GM19324 (cell line): Measurements from ENCODE around the gene AGK.
"Not testable (repeated sequence)": the region's sequence is repeated elsewhere in the genome, so short reads cannot be mapped to it uniquely, and the experiment has no call there.

Source experiments
- ATAC-seq: cut with Tn5 transposase; IDR thresholded peaks from one replicate; pipeline ENCODE4 v1.9.1; 2021; ENCODE audit warnings: mild to moderate bottlenecking, moderate library complexity; ENCODE audit not compliant: unreplicated experiment, low FRiP score

AGK gene

DNA sequence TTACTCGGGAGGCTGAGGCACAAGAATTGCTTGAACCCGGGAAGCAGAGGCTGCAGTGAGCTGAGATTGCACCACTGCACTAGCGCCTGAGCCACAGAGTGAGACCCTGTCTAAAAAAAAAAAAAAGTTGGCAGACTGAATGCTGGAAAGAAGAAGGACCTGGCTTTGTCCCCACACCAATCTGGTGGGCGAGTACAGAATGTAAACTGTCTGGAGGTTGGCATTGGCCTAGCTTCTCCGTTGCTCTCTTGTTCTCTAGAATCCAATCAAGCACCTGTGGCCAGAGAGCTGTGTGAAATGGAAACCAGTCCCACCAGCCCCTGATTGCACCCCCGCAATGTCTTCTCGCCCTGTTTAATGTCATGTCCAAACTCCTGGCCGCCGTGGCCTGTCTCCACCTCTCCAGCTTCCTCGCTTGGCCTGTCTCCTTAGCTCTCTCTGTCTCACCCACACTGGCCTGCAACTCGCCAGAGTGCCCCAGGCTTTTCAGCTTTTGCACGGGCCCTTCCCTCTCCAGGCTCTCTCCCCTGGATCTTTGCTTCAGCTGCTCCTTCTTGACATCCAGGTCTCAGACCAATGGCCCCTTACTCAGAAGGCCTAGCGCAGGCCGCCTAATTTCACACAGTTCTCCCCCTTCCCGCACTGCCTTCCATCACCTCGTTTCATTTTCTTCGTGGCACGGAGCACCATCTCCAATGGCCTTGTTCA, 670 bp upstream of the AGK start:
- peak; percentile 2 for ATAC-seq

DNA sequence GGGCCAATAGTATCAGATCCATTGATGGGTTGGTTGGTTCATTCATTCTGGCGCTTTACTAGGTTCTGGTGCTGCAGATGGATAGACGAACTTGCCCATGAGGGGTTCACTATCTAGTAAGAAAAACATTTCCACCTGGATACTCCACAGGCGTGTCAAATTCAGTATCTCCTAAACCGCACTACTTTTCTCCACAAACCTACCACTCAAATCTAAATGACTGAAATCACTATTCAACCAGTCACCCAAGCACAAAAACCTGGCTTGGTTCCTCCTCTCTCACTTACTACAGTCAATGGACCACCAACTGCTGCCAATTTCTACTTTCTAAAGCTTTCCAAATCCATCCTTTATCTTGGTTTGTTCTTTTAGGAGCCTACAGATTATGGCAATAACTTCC, 572 bp downstream of the AGK start:
- no peak for ATAC-seq

DNA sequence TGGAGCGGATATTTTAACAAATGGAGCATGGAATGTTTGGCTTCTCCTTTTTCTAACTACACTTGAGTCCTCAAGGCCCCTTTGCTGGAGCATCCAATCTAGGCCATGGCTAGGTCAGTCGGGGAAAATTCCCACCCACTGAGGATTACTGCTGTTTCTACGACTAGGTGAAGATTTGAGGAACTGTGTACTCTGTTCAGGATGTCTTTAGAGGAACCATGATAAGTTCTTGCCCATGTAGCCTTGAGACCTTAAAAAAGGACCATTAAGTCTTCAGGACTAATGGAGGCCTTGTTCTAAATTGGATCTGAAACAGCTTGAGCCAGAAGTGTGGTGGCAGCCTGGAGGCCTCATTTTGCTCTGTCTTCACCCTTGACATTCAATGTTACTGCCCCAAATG, 6.2 kb downstream of the AGK start:
- no peak for ATAC-seq

DNA sequence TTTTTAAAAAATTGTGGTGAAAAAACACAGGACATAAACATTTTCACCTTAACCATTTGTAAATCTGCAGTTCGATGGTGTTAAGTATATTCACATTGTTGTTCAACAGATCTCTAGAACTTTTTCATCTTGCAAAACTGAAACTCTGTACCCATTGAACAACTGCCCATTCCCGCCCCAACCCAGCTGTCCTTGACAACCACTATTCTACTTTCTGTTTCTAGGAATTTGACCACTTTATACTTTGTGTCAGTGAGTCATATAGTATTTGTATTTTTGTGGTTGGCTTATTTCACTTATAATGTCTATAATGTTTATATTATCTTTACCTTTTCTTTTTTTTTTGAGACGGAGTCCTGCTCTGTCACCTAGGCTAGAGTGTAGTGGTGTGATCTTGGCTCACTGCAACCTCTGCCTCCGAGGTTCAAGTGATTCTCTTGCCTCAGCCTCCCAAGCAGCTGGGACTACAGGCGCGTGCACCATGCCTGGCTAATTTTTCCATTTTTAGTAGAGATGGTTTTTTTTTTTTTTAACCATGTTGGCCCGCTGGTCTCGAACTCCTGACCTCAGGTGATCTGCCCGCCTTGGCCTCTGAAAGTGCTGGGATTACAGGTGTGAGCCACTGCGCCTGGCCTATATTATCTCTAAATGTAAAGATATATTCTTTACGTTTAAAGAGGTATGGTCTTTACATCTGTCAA, 6.8 kb downstream of the AGK start:
- ATAC-seq: not testable (repeated sequence)

DNA sequence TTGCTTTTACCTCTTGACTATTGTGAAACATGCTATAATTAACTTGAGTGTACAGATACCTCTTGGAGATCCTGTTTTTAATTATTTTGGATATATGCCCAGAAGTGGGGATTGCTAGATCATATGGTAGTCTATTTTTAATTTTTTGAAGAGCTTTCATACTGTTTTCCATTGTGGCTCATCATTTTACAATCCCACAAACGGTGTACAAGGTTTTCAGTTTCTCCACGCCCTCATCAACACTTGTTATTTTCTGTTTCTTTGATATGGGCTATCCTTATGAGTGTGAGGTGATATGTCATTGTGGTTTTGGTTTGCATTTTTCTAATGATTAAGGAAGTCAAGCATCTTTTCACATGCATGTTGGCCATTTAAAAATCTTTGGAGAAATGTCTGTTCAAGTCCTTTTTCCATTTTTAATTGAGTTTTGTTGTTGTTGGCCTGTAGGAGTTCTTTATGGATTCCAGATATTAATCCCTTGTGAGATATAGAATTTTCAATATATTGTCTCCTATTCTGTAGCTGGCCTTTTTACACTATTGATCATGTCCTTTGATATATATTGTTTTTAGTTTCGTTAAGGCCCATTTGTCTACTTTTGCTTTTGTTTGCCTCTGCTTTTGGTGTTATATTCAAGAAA, 7.5 kb downstream of the AGK start:
- peak; percentile 44 for ATAC-seq

DNA sequence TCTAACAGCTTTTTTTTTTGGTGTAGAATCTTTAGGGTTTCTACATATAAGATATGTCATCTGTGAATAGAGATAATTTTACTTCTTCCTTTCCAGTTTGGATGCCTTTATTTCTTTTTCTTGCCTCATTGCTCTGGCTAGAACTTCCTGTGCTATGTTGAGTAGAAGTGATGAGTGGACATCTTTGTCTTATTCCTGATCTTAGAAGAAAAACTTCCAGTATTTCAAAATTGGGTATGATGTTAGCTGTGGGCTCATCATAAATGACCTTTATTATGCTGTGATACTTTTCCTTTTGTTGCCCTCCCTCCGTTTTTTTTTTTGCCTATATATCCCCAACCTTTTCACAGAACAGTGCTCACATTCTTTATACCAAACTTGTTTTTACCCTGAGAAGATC, 8.8 kb downstream of the AGK start:
- ATAC-seq: no peak

DNA sequence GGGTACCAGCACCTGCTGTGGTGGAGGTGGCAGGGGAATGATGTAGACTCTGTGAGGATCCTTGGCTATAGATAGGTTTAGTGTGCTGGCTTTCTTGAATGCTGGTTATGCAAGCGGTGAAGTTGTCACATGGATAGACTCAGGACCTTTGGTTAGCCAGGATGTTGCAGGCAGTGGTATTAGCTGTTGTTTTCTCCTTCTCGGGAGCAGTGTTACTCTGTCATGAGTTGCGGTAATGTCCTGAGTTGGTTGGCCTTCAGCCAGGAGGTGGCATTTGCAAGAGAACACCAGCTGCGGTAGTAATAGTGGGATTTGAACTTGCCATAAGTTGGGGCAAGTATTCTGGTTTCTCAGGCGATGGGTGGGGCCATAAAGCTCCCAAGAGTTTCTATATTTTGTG, 10.8 kb downstream of the AGK start:
- no peak for ATAC-seq

DNA sequence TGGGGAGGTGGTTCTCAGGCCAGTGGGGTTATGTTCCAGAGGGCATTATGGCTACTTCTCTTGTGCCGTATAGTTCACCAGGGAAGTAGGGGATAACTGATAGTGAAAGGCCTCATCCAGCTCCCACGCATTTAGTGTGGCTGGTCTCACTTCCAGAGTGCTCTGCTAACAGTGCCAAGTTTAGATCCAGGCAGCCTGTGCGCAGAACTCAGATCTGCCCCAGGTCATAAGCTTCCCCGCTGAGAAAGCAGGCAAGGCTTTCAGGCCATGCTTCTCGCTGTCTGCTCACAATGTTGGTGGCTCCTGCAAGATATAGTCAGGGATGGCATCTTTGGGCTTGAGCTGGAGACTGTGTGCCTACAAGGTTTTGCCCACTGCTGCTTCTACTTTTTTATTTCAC, 11.3 kb downstream of the AGK start:
- ATAC-seq: no peak

DNA sequence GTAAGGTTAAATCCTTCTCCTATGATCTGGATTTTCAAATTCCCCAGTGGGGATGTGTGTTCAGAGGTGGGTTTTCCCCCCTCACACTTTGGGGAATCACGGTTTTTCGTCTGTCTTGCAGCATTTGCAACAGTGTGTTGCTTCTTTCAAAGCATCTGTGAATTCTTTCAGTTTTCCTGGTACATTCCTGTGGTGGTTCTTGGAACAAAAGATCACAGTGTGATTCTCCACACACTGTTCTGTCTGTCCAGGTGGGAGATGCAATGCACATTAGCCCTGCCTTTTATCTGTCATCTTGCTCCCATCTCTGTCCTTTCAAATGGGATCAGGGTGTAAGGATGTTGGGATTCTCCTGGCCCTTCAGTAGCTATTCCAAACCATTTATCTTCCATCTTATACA, 11.8 kb downstream of the AGK start:
- ATAC-seq: no peak

DNA sequence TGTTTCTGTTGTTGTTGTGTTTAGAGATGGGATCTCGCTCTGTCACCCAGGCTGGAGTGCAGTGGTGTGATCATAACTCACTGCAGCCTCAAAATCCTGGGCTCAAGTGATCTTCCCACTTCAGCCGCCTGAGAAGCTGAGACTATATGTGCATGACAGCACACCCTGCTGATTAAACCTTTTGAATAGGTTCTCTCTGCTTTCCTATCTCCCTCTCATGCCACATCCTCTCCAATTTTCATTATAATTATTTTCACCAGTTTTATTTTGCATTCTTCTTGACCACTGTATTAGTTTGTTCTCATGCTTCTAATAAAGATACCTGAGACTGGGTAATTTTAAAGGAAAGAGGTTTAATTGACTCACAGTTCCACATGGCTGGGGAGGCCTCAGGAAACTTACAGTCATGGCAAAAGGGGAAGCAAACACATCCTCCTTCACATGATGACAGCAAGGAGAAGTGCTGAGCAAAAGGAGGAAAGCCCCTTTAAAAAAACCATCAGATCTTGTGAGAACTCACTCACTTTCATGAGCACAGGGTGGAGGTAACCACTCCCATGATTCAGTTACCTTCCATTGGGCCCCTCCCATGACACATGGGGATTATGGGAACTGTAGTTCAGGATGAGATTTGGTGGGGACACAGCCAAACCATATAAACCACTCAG, 12.9 kb downstream of the AGK start:
- no peak for ATAC-seq

DNA sequence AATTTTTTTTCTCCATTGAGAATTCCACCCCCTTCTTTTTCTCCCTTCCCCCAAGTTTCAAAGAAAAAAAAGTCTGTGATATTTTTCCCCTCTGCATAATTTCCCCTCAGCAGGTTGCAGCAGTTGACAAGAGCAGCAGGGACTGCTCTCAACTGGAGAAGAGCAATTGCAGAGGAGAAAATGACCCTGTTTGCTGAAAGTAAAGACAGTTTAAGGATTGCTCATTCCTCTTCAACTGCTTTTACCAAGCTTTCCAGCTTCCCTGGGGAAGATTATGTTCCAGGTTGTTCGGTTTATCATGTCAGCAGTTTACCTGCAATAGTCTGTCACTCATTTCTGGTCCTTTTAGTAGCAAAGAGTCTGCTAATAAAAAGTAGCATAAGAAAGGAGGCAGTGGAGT, 16.2 kb downstream of the AGK start:
- no peak for ATAC-seq

DNA sequence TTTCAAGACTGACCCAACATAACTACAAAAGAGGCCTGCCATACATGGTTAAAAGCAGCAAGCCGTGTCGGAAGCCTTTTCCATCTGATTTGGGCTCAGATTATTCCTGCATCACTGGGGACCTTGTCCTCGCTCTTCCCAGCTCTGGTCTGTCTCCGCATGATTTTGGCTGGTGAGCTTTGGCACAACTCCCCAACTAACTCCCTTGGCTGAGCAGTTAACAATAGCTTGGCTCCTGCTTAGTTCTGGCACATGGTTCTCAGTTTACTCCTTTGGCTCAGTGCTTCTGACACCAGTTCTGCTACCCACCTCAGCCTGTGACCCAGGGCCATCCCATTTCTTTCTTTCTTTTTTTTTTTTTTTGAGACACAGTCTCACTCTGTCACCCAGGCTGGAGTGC, 17.0 kb downstream of the AGK start:
- no peak for ATAC-seq

DNA sequence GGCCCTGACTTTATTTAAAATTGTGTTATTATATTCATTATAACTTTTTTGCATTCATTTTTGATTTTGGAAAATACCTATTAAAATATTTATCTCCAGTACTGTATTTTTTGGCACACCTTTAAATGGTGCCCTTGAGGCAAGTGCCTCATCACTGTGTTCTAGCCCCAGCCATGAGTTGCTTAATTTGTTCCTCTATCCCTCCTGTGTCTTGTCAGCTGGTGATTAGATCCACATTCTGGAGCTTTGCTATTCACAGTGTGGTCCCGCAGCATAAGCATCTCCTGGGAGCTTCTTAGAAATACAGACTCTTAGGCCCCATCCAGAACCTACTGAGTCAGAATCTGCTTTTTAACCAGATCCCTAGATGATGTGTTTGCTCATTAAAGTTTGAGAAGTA, 19.8 kb downstream of the AGK start:
- no peak for ATAC-seq

DNA sequence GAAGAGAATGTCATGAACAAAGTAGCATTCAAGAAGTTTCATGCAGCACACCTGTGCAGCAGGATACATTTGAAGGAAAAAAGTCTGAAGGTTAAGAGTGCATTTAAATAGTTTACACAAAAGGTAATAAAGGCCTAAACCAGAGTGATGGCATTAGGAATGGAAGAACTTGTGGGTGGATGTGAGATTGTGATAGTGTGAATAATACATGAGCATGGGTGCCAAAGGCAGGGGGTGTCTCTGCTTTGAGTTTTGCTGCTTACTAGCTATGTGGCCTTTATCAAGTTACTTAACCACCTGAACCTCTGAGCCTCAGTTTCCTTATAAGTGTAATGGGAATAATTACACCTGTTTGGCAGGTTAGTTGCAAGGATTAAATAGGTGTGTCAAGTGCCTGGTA, 21.0 kb downstream of the AGK start:
- no peak for ATAC-seq

DNA sequence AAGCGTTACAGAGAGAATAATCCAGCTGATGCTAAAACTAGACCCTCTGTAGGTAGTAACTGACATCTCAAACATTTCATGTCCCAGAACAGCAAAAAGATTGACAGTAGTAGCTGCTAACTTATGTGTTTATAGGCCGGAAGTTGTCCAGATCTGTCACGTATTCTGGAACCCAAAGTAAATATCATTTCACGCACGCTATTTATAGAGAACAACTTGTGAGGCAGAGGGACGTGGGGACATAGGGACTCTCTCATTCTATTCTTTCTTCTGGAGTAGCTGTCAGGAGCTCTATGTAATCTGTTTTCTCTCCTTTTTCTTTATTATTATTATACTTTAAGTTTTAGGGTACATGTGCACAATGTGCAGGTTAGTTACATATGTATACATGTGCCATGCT, 22.3 kb downstream of the AGK start:
- ATAC-seq: no peak

DNA sequence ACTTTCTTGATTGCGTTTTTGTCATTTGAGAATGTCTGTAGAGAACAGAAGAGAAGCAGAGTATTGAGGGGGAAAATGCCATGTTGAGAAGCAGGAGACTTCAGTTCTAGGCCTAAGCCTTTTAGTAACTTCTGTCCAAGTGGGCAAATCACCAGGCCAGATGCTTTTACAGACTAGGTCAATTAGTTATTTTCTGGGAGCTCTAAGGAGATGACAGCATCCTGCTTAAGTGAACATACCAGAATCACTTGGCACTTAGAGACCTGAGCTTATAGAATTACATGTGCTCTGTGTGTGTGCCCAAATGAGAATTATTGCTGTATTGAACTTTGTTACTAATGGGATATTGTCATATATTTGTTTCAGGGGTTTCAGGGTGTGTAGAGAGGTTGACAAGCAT, 24.0 kb downstream of the AGK start:
- no peak for ATAC-seq

DNA sequence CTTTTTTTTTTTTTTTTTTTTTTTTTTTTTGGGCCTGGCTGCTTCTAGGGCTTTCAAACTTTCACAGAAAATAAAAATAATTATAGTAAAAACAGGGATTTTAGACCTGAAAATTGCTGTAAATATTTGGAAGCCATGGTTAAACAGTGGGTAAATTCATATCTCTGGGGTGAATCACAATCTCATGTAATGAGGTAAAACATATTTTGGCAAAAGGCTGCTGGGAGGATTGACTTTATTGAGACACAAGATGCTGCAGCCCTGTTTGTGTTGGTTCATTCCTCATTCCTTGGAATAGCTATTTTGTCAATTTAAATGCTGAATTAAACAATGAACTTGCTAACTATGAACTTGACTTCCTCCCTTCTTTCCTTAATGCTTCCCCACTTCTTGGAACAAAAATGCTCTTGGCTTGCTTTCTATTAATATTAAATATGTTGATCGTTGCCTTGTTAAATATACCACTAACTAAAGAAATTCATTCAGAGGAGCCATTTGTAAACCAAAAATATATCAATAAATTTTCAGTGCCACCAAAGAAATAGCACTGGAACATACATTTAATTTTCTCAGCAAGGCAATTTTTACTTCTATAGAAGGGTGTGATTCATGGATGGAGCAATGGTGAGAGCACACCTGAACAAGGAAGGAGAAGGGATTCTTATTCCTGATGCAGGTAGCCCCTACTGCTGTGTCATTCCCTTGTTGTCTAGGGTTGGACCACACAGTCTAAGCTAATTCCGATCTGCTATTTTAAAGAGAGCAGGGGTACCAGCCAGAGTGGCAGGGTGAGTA, 24.6 kb downstream of the AGK start:
- no peak for ATAC-seq

DNA sequence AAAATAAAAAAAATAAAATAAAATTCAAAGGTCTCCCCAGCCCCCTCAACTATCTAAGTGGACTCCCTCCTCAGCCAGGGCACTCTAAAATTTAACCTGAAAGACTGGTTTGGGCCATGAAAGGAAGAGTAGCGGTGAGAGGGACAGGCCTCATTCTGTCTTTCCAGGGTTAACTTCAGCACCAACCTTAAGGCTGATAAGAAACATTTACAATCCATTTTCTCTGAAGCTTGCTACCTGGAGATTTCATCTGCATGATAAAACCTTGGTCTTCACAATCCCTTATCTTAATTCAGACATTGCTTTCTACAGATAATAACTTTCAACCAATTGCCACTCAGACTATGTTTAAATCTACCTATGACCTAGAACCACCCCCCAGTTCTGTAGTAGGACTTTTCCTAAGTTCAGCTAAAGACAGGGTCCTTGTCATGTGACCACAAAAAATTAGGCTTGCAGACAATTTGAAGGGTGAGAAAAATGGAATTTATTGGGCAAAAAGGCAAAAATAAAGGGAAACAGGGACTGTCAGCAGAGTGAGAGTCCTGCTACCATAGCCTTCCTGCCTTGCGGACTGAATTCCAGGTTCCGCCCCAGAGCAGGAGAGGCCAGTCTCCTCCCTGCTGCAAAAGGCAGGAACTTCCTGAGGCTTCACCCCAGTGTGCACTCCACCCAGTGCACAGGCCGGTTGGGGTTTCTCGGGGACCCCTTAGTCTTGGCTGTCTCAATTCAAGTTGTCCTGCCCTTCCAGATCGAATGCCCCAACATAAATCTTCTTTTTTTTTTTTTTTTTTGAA, 26.0 kb downstream of the AGK start:
- no peak for ATAC-seq

DNA sequence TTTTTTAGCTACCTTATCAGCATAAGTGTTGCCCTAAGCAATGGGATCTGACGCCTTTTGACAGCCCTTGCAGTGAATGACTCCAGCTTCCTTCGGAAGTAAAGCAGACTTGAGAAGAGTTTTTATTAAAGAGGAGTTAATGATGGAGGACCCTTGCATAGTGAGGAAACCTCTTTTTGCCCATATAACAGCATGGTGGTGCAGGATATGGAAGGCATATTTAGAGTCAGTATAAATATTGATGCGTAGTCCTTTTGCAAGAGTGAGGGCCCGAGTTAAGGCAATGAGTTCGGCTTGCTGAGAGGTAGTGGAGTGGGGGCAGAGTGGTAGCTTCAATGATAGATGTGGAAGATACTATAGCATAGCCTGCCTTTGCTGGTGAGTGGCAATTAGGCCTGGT, 28.7 kb downstream of the AGK start:
- not testable (repeated sequence) for ATAC-seq

DNA sequence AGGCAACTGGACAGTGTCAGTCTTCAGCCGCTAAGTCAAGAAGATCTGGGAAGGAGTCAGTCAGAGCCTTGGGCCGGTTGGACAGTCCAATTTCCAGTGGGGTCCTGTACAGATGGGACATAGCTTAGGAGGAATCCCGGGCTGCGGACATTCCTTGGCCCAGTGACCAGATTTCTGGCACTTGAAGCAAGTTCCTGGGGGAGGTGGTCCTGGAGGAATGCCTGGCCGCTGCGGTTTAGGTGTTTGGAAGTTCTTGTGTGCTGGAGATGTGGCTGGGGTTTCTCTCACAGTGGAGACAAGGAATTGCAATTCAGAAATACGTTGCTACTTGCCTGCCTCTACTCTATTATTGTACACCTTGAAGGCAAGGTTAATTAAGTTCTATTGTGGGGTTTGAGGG, 30.9 kb downstream of the AGK start:
- ATAC-seq: not testable (repeated sequence)
